Right lobe of liver (tissue), 6 donors: ENCODE data around the gene MED14. TPM values are rescaled to one million over a fixed set of nuclear protein-coding genes. Genes with fewer than 3 reads are reported as not detected.

Experiments used
- ATAC-seq, 4 donors: fragments of 200-7000 bp; cut with Tn5 transposase; one replicate each; pipeline ENCODE4 v1.9.1; 2020; ENCODE audit warnings: mild to moderate bottlenecking in 4 of 4, moderate library complexity in 4 of 4
- DNase-seq, 3 donors: peaks; one replicate each; pipeline ENCODE4 v3.0.0-alpha.2; 2020
- H3K27ac ChIP-seq, 3 donors: fragments of 200-600 bp; one replicate each; pipeline ENCODE4 v1.8.0; 2022
- H3K27me3 ChIP-seq, 2 donors: fragments of 200-600 bp; one replicate each; pipeline ENCODE4 v1.8.0; 2022
- H3K36me3 ChIP-seq, 4 donors: fragments of 200-600 bp; sonication (generic) in 1 of 4; one replicate each; pipeline versions ENCODE4 v1.5.1 to v1.8.0; 2017 to 2022; ENCODE audit warnings: control low read depth in 1 of 4
- H3K4me1 ChIP-seq, 4 donors: fragments of 200-600 bp; sonication (generic) in 1 of 4; one replicate each; pipeline versions ENCODE4 v1.5.1 to v1.8.0; 2017 to 2022; ENCODE audit warnings: control low read depth in 1 of 4
- H3K4me3 ChIP-seq, 3 donors: fragments of 200-600 bp; one replicate each; pipeline ENCODE4 v1.8.0; 2022
- H3K9me3 ChIP-seq, 4 donors: fragments of 200-600 bp; sonication (generic) in 1 of 4; one replicate each; pipeline versions ENCODE4 v1.5.1 to v1.8.0; 2017 to 2022; ENCODE audit warnings: control low read depth in 1 of 4
- POLR2A ChIP-seq: fragments of 450-650 bp; IDR thresholded peaks from one replicate; pipeline ENCODE4 v1.6.1; 2017; ENCODE audit warnings: antibody characterized with exemption, mild to moderate bottlenecking
- WGBS: methylation state at CpG from one replicate; pipeline ENCODE4 v1.1.6; 2018; ENCODE audit warnings: low coverage, low lambda C conversion rate; ENCODE audit not compliant: insufficient coverage; ENCODE audit errors: missing lambda C conversion rate; 5-methylcytosine and 5-hydroxymethylcytosine counted together
- intact Hi-C, 2 donors: fragments of 100-400 bp; cut with DNase I; formaldehyde crosslinking; loops; one replicate each; pipeline versions ENCODE4 v1.11.2 to v1.14.1; 2022
- total RNA-seq, 6 experiments: library from RNA; depleted of rRNA in 2 of 6; stranded (reverse); fragments of >200 nt in 2 of 6; fragmentation: NEBNext Ultra II Directional in 3 of 6; extraction: Animal tissue kit (Norgen Biotek cat#: 25700) in 3 of 6; gene quantifications; one replicate each; pipeline versions ENCODE4 v1.1.0 to v1.2.4, GENCODE V29; 2016 to 2023
- TF ChIP-seq, protein P1 (sequence below), 4 donors: fragments of 200-600 bp in 3 of 4; fragments of 450-650 bp in 1 of 4; IDR thresholded peaks; one replicate each; pipeline versions ENCODE4 v1.5.1 to v1.8.0; 2016 to 2022; ENCODE audit warnings: antibody characterized with exemption in 4 of 4, mild to moderate bottlenecking in 2 of 4
- donor health status: DM: no; HTN: yes; CAD: no.
- donor health status: DM: no; HTN: no; CAD: no.
- donor health status: DM: no; HTN: no; CAD: no.
- donor health status: DM: no; HTN: yes; CAD: no.
- donor health status: DM: no; HTN: yes; CAD: no.

Gene MED14
- total RNA-seq, 6 experiments from 2014 or later = 13.6 to 28.4 (median 24.2) TPM

DNA sequence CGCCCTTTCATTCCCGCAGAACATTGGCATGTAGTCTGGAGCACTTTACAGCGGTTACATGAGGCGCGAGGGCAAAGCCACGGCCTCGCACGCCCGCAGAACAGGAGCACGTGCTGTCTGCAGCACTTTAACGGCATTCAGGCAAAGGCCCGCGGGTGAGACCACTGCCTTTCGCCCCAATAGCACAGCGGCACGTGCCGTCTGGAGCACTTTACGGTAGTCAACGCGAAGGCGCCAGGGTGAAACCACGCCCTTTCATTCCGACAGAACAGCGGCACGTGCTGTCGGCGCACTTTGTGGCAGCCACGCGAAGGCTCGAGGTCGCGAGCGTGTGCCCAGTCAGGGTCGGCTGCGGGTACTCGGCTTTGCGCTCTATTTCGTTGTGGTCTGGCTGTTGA is 112.2 kb downstream of the MED14 start, which contains the start of gene MPC1L:
Gene MPC1L (plus strand): TSS at position 290 of the 398 bp plus-strand sequence. CDS start 138 bp downstream, outside the sequence.
- Histone ChIP-seq H3K4me1 (no peaks in the 10 kb centered on the region), H3K4me3 (no peak within 1 kb of the TSS), H3K36me3 (peaks cover 0 to 6% (median 2%) of the 10 kb centered on the region in 4 donors), H3K27ac (no peak within 1 kb of the TSS), H3K27me3 (peaks cover 0 to 7% of the 10 kb centered on the region in 2 donors), H3K9me3 (no peaks in the 10 kb centered on the region)
- ATAC-seq (no peak), DNase-seq (no peak)
- WGBS = 80% methylated on average over 8 of the region's 38 CpGs
- intact Hi-C loops = no loop called here
- TF ChIP-seq POLR2A = no peak
- TF ChIP-seq, protein P1, sequence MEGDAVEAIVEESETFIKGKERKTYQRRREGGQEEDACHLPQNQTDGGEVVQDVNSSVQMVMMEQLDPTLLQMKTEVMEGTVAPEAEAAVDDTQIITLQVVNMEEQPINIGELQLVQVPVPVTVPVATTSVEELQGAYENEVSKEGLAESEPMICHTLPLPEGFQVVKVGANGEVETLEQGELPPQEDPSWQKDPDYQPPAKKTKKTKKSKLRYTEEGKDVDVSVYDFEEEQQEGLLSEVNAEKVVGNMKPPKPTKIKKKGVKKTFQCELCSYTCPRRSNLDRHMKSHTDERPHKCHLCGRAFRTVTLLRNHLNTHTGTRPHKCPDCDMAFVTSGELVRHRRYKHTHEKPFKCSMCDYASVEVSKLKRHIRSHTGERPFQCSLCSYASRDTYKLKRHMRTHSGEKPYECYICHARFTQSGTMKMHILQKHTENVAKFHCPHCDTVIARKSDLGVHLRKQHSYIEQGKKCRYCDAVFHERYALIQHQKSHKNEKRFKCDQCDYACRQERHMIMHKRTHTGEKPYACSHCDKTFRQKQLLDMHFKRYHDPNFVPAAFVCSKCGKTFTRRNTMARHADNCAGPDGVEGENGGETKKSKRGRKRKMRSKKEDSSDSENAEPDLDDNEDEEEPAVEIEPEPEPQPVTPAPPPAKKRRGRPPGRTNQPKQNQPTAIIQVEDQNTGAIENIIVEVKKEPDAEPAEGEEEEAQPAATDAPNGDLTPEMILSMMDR (IDR thresholded peaks at IDR 0.05) = no peak

DNA sequence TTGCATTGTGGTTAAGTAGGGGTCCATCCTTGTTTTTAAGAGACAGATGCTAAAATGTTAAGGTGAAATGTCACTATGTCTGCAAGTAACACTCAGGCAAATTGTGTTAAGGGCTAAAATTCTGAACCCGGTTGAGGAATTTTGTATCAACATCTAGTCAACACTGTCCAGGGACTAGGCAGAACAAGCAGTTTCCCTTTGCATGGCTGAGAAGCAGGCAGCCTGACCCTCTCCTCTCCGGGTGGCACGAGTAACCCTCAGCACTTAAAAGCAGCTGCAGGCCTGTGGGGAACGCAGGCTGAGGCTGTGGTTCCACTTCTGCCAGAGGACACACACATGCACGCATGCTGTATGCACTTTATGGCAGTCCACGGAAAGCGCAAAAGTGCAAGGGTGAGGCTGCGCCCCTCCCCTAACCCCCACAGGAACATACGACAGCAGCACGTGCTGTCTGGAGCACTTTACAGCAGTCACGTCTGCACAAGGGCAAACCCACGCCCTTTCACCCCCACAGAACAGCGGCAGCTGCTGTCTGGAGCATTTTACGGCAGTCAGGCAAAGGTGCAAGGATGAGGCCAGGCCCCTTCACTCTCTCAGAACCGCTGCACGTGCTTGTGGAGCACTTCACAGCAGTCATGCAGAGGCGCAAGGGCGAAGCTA is 112.7 kb downstream of the MED14 start:
- H3K36me3 ChIP-seq = peaks cover 0 to under 1% (median 0%) of the 10 kb centered on the region in 4 donors
- H3K27me3 ChIP-seq = peaks cover 0 to 7% of the 10 kb centered on the region in 2 donors
- TF ChIP-seq, protein P1 (IDR thresholded peaks at IDR 0.05) = no peak
- TF ChIP-seq POLR2A = no peak
- no peaks in the 10 kb centered on the region for H3K9me3 ChIP-seq
- H3K4me3 ChIP-seq = no peak overlapping the region
- intact Hi-C loops = no loop called here
- DNase-seq (no peak), ATAC-seq (no peak)
- no peaks in the 10 kb centered on the region for H3K4me1 ChIP-seq
- no peak overlapping the region for H3K27ac ChIP-seq
- 70% methylated on average over 8 of the region's 18 CpGs for WGBS

DNA sequence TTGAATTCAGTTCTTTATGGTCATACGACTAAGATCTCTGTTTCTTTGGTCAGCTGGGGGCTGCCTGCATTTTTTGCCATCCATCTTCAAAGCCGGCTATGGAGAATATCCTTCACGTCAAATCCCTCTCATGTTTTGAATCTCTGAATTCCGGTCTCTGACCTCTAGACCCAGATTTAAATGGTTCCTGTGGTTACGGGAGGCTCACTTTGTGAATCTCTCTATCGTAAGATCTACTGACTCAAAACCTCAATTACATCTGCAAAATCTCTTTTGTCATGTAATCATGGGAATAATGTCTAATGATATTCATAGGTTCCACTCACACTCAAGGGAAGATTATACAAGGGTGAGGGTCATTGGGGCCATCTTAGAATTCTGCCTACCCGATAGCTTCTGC is 117.8 kb downstream of the MED14 start:
- H3K4me3 ChIP-seq = no peak overlapping the region
- H3K4me1 ChIP-seq = no peaks in the 10 kb centered on the region
- 85% methylated on average over 6 of the region's 7 CpGs for WGBS
- DNase-seq (no peak), ATAC-seq (no peak)
- TF ChIP-seq, protein P1 (IDR thresholded peaks at IDR 0.05) = no peak
- no peak for TF ChIP-seq POLR2A
- H3K36me3 ChIP-seq = no peaks in the 10 kb centered on the region
- no peak overlapping the region for H3K27ac ChIP-seq
- no peaks in the 10 kb centered on the region for H3K9me3 ChIP-seq
- peaks cover 0 to 4% of the 10 kb centered on the region in 2 donors for H3K27me3 ChIP-seq
- intact Hi-C loops = no loop called here

DNA sequence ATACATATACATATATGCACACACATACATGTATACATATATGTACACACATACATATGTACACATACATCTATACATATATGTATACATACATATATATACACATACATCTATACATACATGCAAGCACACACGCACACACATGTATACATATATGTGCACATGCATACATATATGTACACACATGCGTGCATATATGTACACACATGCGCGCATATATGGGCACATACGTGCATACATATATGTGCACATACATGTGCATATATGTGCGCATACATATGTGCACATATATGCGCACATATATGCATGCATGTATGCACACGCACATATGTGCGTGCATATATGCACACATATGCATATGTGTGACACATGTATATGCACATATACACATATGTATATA is 119.4 kb downstream of the MED14 start:
- ATAC-seq = no peak
- H3K27me3 ChIP-seq = peaks cover 0 to 4% of the 10 kb centered on the region in 2 donors
- 75% methylated on average over 9 of the region's 9 CpGs for WGBS
- no peak for DNase-seq
- no peak overlapping the region for H3K27ac ChIP-seq
- TF ChIP-seq, protein P1 (IDR thresholded peaks at IDR 0.05) = no peak
- no peak for TF ChIP-seq POLR2A
- intact Hi-C loops = no loop called here
- no peaks in the 10 kb centered on the region for H3K36me3 ChIP-seq
- H3K4me1 ChIP-seq = no peaks in the 10 kb centered on the region
- no peaks in the 10 kb centered on the region for H3K9me3 ChIP-seq
- no peak overlapping the region for H3K4me3 ChIP-seq
